HepG2 (cell line): Measurements from ENCODE around the gene B4GALT1. TPM values are rescaled to one million over a fixed set of nuclear protein-coding genes. Genes with fewer than 3 reads are reported as not detected.

Experiments used
- AFF4 ChIP-seq: sonication (generic); formaldehyde crosslinking; IDR thresholded peaks from 2 replicates; pipeline ENCODE4 v1.4.0; 2020; ENCODE audit warnings: missing genetic modification reagents
- BHLHE40 ChIP-seq: IDR thresholded peaks from 2 replicates; pipeline ENCODE4 v1.6.1; 2011; ENCODE audit warnings: low read length, improper control_type of control experiment
- DDIT3 ChIP-seq: sonication (generic); formaldehyde crosslinking; IDR thresholded peaks from 2 replicates; pipeline ENCODE4 v1.4.0; 2020; ENCODE audit warnings: mild to moderate bottlenecking, missing genetic modification reagents
- FUBP1 ChIP-seq: sonication (generic); formaldehyde crosslinking; IDR thresholded peaks from 2 replicates; pipeline ENCODE4 v1.5.1; 2020; ENCODE audit warnings: missing genetic modification reagents, mild to moderate bottlenecking, borderline replicate concordance
- MXD1 ChIP-seq: sonication (generic); formaldehyde crosslinking; IDR thresholded peaks from 2 replicates; pipeline ENCODE4 v1.4.0; 2020; ENCODE audit warnings: mild to moderate bottlenecking, missing genetic modification reagents
- MXD3 ChIP-seq: IDR thresholded peaks from 2 replicates; pipeline ENCODE4 v1.6.1; 2016; ENCODE audit warnings: mild to moderate bottlenecking, missing biosample characterization, missing genetic modification reagents
- PBX2 ChIP-seq: IDR thresholded peaks from 2 replicates; pipeline ENCODE4 v1.6.1; 2016; ENCODE audit warnings: control low read depth
- SALL2 ChIP-seq: sonication (generic); formaldehyde crosslinking; IDR thresholded peaks from 2 replicates; pipeline ENCODE4 v1.8.1; 2023; ENCODE audit warnings: mild to moderate bottlenecking, missing genetic modification reagents, inconsistent platforms
- SNAI1 ChIP-seq: sonication (generic); formaldehyde crosslinking; IDR thresholded peaks from 2 replicates; pipeline ENCODE4 v1.5.0; 2020; ENCODE audit warnings: mild to moderate bottlenecking, missing genetic modification reagents, borderline replicate concordance
- TBX3 ChIP-seq: fragments of 450-650 bp; IDR thresholded peaks from 2 replicates; pipeline ENCODE4 v1.6.1; 2017; ENCODE audit warnings: antibody characterized with exemption, mild to moderate bottlenecking, inconsistent platforms, borderline replicate concordance
- TGIF2 ChIP-seq: IDR thresholded peaks from 2 replicates; pipeline ENCODE4 v1.6.1; 2016; ENCODE audit warnings: control low read depth, missing compliant biosample characterization
- XBP1 ChIP-seq: sonication (generic); formaldehyde crosslinking; IDR thresholded peaks from 2 replicates; pipeline ENCODE4 v1.5.0; 2020; ENCODE audit warnings: missing genetic modification reagents
- ZGPAT ChIP-seq: IDR thresholded peaks from 2 replicates; pipeline ENCODE4 v1.6.1; 2016; ENCODE audit warnings: mild to moderate bottlenecking
- ZHX1 ChIP-seq: sonication (generic); formaldehyde crosslinking; IDR thresholded peaks from 2 replicates; pipeline ENCODE4 v1.8.1; 2022; ENCODE audit warnings: low read depth, mild to moderate bottlenecking, missing genetic modification reagents
- polyA plus RNA-seq, 8 experiments: library from polyadenylated mRNA; depleted of rRNA in 3 of 8; stranded (reverse) in 7 of 8; unstranded in 1 of 8; fragments of >200 nt; fragmentation: Illumina TruSeq in 4 of 8; extraction: Trizol in 4 of 8; gene quantifications; 2 replicates each; pipeline versions ENCODE4 v1.2.1 to v1.2.3, GENCODE V29; 2011 to 2016; ENCODE audit warnings: low read depth in 4 of 8, missing spikeins in 1 of 8, mixed read lengths in 1 of 8; ENCODE audit not compliant: insufficient read depth in 1 of 8
- total RNA-seq, 5 experiments: library from RNA; depleted of rRNA; stranded (reverse); fragments of >200 nt; fragmentation: Illumina TruSeq; extraction: Trizol; gene quantifications; 2 replicates each; pipeline ENCODE4 v1.2.3, GENCODE V29; 2016; ENCODE audit warnings: low read depth in 1 of 5

Gene B4GALT1
- total and polyA plus RNA-seq, 2 of the 13 experiments (the other 11 are each of a cell fraction or from before 2014, with no cell fraction given) = 15.7 to 33.5 TPM

GRCh38 chr9:33076046-33077004 lies 90.8 kb downstream of the B4GALT1 start, which contains the start of gene SMU1 (continued):
- TF ChIP-seq ZHX1 (CRISPR knock-in tag) (0 out of 2 replicates have a peak, but pooled peaks have one; percentile 49), MXD1 (CRISPR knock-in tag) (peak; percentile 71), SALL2 (CRISPR knock-in tag) (peak; percentile 92), SNAI1 (CRISPR knock-in tag) (0 out of 2 replicates have a peak, but pooled peaks have one; percentile 17), TBX3 (0 out of 2 replicates have a peak, but pooled peaks have one; percentile 43), AFF4 (CRISPR knock-in tag) (no peak), XBP1 (CRISPR knock-in tag) (0 out of 2 replicates have a peak, but pooled peaks have one; percentile 78), BHLHE40 (no peak), PBX2 (CRISPR knock-in tag) (peak; percentile 27; the same call in 1 of the 2 replicates), TGIF2 (CRISPR knock-in tag) (peak; percentile 86), FUBP1 (CRISPR knock-in tag) (no peak), DDIT3 (no peak), ZGPAT (peak; percentile 85), MXD3 (CRISPR knock-in tag) (0 out of 2 replicates have a peak, but pooled peaks have one; percentile 73)
